Measurements from ENCODE around the gene PRR14.
"Not testable (repeated sequence)": the region's sequence is repeated elsewhere in the genome, so short reads cannot be mapped to it uniquely, and the experiment has no call there.

Gene PRR14

DNA sequence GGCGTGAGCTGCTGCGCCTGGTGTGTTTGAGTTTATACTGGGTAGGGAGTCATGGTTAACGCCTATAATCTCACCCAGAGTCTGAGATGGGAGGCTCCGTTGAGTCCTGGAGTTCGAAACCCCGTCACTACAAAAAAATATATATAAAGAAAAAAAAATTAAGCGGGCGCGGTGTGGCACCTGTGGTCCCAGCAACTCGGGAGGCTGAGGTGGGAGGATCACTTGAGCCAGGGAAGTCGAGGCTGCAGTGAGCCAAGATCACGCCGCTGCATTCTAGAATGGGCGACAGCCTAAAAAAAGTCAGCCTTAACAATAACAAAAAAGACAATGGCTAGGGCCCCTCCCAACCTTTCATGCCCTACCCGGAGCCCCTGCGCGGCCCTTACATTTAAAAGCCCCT is 17.2 kb upstream of the PRR14 start:
- no peak for FAIRE-seq

- FAIRE-seq, result no peak
These were observed 14.2 kb upstream of the PRR14 start for GRCh38 chr16:30636599-30636998.

DNA sequence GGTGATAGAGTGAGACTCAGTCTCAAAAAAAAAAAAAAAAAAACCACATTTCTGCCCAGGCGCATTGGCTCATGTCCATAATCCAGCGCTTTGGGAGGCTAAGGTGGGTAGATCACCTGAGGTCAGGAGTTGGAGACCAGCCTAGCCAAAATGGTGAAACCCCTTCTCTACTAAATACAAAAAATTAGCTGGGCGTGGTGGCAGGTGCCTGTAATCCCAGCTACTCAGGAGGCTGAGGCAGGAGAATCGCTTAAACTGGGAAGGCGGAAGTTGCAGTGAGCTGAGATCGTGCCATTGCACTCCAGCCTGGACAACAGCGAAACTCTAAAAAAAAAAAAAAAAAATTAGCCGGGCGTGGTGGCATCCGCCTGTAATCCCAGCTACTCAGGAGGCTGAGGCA is 13.6 kb upstream of the PRR14 start:
- not testable (repeated sequence) for FAIRE-seq

DNA sequence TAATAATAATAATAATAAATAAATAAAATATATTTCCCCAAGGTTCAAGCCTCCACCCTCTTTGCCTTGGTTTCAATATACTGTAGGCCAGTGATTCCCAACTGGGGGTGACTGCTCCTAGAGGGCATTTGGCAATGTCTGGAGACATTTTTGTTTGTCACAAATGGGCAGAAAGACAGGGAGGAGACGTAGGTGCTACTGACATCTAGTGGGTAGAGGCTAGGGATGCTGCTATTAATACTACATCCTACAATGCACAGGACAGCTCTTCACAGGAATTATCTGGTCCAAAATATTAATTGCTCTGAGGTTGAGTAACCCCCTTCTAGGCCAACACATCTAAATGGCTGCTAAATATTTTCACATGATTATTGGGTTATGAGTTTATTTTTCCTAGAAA is 12.8 kb upstream of the PRR14 start:
- FAIRE-seq, result no peak

DNA sequence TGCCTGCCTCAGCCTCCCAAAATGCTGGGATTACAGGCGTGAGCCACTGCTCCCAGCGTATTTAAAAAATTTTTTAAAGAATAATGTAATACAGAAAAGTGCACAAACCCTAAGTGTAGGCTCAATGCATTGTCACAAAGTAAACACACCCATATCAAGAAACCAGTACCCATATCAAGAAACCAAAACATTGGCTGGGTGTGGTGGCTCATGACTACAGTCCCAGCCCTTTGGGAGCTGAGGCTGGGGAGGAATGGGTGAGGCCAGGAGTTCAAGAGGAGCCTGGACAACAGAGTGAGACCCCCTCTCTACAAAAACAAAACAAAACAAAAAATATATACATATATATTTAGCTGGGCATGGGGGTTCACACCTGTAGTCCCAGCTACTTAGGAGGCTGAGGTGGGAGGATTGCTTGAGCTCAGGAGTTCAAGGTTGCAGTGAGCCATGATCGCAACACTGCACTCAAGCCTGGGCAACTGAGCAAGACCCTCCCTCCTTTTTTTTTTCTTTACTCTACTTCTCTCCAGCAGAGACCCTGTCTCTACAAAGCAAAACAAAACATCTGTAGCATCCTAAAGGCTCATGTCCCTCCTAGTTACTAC is 9.3 kb upstream of the PRR14 start:
- FAIRE-seq, result no peak

GRCh38 chr16:30644334-30644830 is 6.4 kb upstream of the PRR14 start:
- FAIRE-seq, result no peak

DNA sequence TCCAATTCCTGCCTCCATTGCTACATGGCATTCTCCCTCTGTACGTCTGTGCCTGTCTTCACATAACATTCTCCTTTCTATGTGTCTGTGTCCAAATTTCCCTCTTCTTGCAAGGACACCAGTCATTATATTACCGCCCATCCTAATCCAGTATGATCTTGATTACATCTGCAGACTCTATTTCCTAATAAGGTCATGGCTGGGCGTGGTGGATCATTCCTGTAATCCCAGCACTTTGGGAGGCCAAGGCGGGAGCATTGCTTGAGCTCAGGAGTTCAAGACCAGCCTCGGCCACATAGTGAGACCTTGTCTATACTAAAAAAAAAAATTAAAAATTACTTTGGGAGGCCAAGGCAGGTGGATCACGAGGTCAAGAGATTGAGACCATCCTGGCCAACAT is 5.0 kb upstream of the PRR14 start:
- no peak for FAIRE-seq

DNA sequence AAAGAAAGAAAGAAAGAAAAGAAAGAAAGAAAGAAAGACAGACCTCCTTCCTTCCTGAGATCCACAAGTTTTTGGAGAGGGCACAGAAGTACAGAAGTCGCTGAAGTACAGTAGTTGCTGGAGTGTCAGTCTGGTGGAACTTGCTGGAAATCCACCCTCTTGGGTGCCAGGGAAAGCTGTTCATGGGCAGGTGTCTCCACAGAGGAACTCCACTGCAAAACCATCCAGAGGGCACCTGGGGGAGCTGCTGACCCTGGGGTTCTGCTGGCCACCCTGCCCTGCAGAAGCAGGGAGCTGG is 3.5 kb upstream of the PRR14 start:
- FAIRE-seq, result no peak

- FAIRE-seq, result no peak
These were observed 913 bp upstream of the PRR14 start for GRCh38 chr16:30649725-30650368.

DNA sequence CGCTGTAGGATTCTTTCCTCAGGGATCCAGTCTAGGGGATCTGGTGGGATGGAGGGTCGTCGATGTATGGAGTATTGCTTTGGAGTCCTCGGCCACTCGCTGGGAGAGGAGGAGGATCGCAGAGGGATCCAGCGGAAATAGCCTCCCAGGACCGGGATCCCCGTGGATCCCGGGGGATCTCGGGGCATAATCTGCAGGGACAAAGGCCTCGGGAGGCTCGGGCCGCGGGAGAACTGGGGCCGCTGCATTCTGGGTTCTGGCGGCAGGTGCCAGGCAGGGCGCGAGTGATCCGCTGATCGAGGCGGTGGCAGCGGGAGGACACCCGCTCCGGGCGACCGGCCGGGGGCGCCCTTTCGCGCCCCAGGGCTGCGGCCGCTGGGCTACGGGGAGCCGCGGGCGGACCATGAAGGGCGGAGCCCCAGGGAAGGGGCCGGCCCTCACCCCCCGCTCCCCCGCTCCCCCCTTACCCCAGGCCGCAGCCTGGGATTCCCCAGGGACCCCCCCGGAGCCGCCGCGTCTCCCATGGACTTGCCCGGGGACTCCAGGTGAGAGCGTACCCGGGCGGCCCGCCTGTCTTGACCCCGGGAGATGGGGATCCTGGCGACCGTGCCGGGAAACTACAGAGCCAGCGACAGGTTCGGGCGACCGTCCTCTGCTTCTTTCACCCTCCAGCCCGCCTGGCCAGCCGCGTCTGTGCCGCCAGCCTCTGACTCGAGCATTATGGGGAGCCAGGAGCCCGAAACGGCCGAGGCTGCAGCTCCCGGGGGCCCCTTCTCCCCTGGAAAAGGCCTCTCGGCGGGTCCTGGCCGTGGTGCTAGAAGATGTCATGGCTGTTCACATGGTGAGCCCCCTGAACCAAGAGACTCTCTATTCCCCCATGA is 604 bp downstream of the PRR14 start:
- no peak for FAIRE-seq

- no peak for FAIRE-seq
These were observed 1.2 kb downstream of the PRR14 start for GRCh38 chr16:30652005-30652296.

DNA sequence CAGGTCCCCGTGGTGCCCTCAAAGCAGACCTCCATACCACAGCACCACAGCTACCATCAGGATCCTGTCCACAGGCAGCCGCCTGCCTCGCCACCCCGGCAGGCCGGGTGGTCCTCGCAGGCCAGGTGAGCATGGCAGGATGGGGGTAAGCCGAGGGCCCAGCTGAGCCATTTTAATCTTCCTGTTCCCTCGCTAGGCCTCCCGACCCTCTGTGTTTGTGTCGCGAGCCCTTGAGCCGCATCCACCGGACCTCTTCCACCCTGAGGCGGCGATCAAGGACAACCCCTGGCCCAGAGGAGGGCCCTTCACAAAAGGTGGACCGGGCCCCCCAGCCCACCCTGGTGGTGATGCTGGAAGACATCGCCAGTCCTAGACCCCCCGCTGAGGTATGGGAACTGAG is 2.0 kb downstream of the PRR14 start:
- no peak for FAIRE-seq

- FAIRE-seq, result no peak
These were observed 4.1 kb downstream of the PRR14 start for GRCh38 chr16:30654856-30655255.

- FAIRE-seq, result no peak
These were observed 5.1 kb downstream of the PRR14 start for GRCh38 chr16:30655815-30656347.

GRCh38 chr16:30656388-30656787 is 5.6 kb downstream of the PRR14 start:
- no peak for FAIRE-seq

DNA sequence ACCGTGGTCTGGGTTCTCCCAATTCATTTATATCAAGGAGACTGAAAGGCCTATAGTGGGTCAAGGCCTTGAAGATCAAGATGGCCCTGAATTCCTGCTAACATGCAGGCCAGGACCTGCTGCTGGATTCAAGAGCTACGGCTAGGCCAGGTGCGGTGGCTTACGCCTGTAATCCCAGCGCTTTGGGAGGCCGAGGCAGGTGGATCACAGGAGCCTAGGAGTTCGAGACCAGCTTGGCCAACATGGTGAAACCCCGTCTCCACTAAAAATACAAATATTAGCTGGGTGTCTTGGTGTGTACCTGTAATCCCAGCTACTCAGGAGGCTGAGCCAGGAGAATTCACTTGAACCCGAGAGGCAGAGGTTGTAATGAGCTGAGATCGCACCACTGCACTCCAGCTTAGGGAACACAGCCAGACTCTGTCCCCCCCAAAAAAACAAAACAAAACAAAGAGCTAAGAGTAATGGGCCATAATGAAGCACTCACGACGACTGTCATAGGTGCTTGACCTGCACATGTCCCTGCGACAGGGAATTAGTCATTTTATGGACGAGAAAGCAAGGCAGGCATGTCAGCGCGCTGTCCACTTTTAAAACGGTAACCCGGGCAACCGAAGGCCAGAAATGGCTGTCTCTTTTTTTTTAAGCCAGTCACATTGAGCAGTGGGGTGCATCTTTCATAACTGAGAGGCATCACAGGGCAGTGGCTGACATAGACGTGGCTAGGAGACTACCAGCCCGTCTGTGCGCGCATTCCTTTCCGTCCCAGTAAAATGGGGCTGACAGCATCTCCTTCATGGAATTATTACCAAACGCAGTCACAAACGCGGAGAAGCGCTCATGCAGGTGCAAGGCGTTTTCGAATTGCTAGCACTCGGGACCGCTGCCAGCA is 6.5 kb downstream of the PRR14 start:
- FAIRE-seq, result no peak

GRCh38 chr16:30657866-30658730 is 7.3 kb downstream of the PRR14 start, which contains the start of gene FBRS:
FBRS (plus strand) TSS chr16:30658431; CDS start chr16:30659519, 1,088 bp downstream.
- peak; percentile 97 for FAIRE-seq

DNA sequence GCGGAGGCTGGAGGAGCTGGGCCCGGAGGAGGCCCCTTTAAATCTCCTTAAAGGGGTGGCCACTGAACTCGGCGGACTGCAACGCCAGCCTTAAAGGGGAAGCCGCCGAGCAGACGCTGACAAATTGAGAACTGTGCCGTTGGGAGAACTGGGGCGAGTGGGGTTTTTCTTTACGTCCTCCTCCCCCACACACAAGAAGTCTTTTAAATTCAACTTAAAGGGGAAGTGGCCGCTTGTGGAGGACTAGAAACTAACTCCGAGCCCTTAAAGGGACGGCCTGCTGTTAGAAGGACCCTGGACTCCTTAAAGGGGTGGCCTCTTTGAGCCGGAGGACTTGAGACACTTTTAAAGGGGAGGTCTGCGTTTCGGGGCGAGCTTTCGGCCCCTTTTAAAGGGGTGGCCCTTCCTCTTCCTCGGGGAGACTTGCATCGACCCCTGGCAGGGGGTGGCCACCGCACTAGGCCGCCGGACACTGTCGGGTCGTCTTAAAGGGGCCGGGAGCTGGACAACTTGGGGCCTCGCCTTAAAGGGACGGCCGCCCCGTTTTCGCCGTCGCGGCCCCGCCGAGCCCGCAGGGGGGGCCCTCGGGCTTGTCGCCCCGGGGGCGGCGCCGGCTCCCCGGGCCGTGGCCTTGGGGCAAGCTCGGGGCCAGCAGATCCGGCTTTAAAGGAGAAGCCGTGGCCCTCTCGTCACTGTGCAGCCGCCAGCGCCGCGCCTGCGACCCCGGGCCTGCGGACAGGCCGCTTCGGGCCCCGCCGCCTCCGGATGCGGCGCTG is 8.2 kb downstream of the PRR14 start:
- FAIRE-seq, result no peak

DNA sequence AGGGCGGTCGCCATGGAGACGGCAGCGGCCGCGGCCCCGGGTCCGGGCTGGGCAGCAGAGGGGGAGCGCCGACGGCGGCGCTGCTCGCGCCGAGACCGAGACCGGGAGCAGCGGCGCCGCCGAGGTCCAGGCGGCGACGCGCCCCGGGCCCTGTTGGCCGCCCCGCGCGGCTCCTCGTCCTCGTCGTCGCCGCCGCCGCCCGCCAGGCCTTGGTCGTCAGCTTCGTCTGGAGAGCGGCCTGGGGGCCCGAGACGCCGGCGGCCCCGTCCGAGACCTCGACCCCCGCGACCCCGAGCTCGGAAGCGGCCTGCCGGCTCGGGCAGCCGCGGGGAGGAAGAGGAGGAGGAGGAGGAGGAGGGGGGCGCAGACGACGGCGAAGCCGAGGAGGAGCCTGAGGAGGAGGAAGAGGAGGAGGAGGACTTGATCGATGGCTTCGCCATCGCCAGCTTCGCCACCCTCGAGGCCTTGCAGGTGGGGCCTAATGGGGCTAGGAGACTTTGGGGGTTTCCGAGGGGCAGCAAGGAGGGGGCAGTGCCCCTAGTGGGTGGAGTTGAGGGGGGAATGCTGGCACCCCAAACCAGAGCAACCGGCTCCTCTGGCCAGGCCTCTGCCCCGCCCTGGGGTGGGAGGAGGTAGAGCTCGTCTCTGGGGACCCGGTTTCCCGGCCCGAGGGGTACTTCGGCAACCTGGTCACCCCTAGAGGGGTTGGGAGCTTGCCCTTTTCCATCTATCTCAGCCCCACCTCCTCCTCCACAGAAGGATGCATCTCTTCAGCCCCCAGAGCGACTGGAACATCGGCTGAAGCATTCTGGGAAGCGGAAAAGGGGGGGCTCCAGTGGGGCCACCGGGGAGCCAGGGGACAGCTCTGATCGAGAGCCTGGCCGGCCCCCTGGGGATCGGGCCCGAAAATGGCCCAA is 9.0 kb downstream of the PRR14 start:
- FAIRE-seq, result no peak
